HG03469 (cell line): ENCODE data around the gene OR5K1.

Experiments
- ATAC-seq: cut with Tn5 transposase; IDR thresholded peaks from one replicate; pipeline ENCODE4 v1.9.1; 2021; ENCODE audit warnings: mild to moderate bottlenecking, moderate library complexity, moderate number of reproducible peaks; ENCODE audit not compliant: unreplicated experiment

OR5K1 gene

DNA sequence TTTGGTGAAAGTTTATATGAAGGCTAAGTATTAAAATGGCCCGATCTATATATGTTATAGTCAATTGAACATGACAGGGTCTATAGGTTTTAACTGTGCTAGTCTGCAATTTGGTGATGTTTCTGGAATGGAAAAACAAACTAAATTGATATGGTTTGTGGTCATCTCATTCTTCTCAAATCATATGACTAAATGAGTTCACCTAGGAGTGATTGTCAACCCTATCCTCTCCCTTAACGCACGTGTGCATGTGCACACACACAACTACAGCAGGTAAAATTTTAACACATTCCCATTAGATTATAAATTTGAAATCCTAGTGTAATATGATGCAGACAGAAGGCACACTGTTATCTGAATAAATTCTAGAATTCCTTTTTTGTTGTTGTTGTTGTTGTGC lies 50.7 kb downstream of the OR5K1 start:
- ATAC-seq, result no peak

DNA sequence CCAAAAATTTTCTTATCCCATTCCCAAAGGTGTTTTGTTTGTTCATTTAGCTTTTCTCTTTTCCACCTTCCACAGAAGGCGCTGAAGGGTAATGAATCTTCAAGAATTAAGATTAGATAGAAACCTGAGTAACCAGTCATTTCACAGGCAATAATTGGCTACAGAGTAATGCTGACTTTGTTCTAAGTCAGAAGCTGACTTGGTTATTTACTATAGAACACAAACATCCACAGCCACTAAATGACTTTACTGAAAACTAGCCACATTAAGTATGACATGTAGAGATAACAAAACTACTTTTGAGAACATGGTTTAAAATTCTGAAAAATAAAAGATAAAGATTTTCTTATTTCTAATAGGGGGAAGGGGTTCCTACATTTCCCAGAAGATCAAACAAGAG lies 51.9 kb downstream of the OR5K1 start:
- ATAC-seq, result no peak

GRCh38 chr3:98518816-98519215 lies 55.8 kb downstream of the OR5K1 start:
- ATAC-seq, result no peak

DNA sequence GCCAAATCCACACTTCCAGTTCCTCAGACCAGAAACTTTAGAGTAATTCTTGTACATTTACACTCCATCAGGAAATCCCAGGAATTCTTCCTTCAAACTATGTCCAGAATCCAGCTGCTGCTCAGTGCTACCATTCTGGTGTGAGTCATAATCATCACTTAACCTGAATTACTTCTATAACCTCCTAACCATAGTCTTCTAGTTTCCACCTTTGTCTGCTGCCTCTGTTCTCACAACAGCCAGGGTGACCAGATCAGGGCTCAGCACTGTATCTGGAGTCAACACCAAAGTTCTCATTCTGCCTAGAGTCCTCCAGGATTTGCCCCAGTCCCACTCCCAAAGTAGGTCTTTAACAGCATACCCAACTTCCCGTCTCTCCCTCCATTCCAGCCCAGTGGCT lies 56.4 kb downstream of the OR5K1 start:
- no peak for ATAC-seq

- peak; percentile 21 for ATAC-seq
Observed at GRCh38 chr3:98521897-98522543, 59.0 kb downstream of the OR5K1 start.
